Kidney tubule cell (primary cell): Measurements from ENCODE around the gene EPHB2.
A peak's percentile ranks its signal among the peaks of the same experiment; 100 is the strongest.

ENCODE experiments used
- DNase-seq: peaks from one replicate; pipeline ENCODE4 v3.0.0-alpha.2; 2018; ENCODE audit warnings: low spot score

Gene EPHB2

GRCh38 chr1:22751124-22751531, 40.5 kb downstream of the EPHB2 start:
- peak; percentile 35 for DNase-seq

DNA sequence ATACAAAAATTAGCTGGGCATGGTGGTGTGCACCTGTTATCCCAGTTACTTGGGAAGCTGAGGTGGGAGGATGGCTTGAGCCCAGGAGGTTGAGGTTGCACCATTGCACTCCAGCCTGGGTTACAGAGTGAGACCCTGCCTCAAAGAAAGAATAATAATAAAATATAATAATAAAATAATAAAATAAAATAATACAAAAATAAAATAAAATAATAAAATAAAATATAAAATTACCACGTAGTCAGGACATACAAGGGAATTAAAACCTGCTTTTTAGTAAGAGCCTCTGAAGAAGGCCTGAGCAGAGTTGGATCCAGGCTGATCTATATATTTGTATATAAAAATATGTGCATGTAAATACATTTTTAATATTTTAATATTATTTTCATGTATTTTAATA, 41.7 kb downstream of the EPHB2 start:
- DNase-seq: no peak

DNA sequence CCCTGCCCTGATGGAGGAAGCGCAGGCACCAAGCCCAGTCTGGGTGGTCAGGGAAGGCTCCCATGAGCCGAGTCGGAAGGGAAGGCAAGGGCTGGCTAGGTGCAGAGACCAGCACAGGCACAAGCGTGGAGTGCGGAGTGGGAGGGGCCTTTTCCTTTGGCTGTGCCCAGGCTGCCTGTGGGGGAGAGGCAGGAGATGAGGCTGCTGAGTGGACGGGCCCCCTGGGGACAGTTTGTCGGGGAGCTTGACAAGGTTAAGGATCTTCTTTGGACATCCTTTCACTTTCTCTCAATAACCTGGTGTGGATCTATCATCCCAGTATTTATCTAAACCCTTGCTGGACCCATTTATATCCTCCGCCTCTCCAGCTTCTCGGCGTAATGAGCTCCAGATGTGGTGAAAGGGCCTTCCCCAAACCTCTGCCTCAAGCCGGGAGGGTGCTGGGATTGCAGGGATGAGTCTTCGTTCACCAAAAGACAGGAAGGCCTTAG, 42.9 kb downstream of the EPHB2 start:
- no peak for DNase-seq

- no peak for DNase-seq
Observed at GRCh38 chr1:22754106-22754768, 43.6 kb downstream of the EPHB2 start.

- no peak for DNase-seq
Observed at GRCh38 chr1:22754824-22755223, 44.2 kb downstream of the EPHB2 start.

DNA sequence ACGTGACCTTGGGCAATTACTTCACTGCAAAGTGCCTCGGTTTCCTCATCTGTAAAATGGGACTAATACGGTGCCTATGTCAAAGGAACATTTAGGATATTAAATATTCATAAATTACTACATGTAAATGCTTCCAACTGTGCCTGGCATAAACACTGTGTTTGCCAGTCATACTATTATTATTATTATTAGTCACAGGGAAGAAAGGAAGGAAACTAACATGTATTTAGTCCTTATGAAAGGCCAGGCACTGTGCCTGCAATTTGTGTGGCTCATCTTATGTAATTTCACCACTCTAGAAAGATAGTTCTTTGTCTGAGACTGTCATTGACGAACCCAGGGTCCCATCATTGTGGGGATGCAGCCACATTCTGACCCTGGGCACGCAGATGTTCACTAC, 45.0 kb downstream of the EPHB2 start:
- DNase-seq: no peak

DNA sequence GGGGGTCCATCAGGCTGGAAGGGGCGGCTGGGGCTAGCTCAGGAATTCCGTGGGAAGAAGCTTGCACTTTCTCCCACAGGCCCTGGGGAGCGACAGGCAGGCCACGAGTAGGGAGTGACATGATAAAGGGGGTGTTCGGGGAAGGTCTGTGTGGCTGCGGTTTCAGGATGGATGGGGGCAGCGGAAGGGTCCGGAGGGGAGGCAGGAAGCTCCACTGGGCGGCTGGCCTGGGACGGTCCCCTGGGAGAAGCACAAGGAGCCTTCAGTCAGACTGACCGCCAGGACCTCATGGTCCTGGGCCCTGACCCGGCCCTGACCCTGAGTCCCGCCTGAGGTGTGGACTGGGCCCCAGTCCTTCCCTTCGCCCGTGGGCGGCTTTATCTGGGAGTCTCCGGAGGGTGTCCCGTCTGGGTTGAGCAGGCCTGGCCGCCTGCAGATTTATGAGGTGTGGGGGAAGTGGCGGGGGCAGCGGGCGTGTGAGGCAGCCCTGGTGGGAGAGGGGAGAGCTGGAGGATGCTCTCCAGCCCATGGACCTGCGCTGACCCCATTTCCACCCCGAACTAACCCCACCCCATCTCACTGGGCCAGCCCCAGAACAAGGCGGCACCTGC, 45.6 kb downstream of the EPHB2 start:
- no peak for DNase-seq

DNA sequence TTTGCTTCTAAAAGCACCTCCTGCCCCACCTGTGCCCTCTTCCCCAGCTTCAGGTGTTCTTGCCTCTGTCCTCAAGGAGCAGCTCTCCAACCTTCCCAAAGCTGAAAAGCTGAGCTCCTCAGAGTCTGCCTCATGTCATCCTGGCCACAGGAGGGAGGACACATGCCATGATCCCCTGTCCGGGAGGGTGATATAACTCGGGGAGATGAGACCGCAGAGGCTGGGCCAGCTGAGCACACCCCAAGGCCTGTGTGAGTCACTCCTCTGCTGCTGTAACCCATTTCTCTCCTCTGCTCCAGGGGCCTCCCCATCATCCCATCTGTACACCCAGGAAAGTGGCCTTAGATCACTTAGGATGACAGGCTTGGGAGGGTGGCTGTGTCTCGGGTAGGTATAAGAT, 49.8 kb downstream of the EPHB2 start:
- DNase-seq: no peak

DNA sequence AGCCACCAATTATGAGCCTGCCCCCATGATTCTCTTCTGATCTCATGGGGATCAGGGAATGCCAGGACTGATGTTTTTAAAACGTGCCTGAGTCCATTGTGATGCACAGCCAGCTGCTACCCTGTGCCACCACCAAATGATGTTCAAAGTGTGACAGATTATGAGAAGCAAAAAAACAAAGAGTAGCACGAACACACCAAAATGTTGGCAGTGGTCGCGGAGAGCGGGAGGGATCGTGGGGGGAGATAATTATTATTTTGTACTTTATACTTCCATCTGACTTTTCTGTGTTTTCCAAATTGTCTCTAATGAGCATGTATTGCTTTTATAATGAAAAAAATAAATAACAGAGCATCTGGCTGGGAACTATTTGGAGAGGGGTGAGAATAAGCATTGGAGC, 50.5 kb downstream of the EPHB2 start:
- DNase-seq: no peak

DNA sequence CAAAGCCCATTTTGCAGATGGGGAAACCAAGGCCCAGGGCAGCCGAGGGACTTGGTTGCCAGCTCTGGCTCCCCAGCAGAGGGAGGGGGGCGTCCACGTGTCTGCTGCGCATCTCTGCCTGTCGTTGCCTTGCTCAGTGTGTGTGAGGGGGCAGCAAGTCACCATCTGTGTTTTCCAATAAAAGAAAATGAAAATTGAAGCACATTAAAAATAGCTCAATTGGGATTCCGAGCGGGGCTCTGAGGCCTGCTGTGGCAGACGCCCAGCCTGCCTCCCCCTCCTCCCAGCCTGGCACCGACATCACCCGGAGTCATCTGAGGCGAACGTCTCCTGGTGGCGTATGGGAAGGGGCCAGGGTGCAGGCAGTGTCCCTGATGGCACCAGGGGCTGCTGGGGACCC, 51.2 kb downstream of the EPHB2 start:
- no peak for DNase-seq

DNA sequence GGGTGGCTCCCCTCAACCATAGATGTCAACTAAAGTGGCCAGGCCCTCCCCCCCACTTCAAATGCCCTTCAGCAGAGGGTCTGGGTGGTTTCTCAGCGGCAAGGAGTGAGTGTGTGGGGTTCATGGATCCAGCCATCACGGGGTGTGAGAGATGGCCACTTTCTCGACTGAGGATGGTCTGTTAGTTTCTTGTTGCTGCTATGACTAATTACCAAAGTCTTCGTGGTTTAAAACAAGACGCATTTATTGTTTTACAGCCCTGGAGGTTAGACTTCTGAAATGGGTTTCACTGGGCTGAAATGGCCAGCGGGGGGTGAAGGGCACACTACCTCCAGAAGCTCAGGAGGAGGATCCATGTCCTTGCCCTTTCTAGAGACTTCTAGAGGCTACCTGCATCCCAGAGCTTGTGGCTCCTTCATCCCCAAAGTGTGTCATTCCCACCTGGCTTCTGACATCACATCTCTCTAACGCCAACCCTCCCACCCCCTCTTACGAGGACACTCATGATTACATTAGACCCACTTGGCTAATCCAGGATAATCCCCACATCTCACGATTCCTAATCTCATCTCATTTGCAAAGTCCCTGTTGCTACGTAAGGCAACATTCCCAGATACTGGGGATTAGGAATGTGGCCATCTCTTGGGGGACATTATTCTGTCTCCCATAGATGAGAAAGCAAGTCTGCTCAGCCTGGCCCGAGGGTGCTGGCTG, 53.0 kb downstream of the EPHB2 start:
- DNase-seq: peak; percentile 29

DNA sequence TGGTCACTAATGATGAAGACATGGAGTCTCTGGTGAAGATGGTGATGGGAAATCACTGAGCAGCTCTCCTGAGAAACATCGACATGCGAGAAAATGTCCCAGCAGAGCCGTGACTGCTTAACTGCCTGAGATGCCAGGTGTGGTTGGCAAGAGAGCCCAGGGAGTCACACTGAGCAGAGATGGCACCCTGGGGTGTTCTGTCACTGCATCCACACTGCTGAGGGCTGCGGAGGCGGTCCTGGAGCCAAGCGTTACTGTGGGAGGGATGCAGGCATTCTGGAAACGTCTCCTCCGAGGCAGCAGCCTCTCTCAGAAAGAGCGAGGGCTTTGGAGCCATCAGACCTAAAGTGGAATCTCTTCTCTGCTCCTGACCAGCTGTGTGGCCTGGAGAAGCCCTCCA, 57.2 kb downstream of the EPHB2 start:
- DNase-seq: no peak

- no peak for DNase-seq
Observed at GRCh38 chr1:22769932-22770331, 59.3 kb downstream of the EPHB2 start.

- no peak for DNase-seq
Observed at GRCh38 chr1:22772014-22772413, 61.4 kb downstream of the EPHB2 start.

GRCh38 chr1:22773981-22774832, 63.6 kb downstream of the EPHB2 start:
- DNase-seq: no peak

GRCh38 chr1:22774833-22775182, 64.2 kb downstream of the EPHB2 start:
- no peak for DNase-seq

GRCh38 chr1:22775478-22775877, 64.8 kb downstream of the EPHB2 start:
- DNase-seq: no peak

GRCh38 chr1:22776035-22776613, 65.5 kb downstream of the EPHB2 start:
- peak; percentile 21 for DNase-seq

GRCh38 chr1:22777388-22778057, 66.9 kb downstream of the EPHB2 start:
- no peak for DNase-seq

GRCh38 chr1:22778408-22778807, 67.8 kb downstream of the EPHB2 start:
- no peak for DNase-seq

DNA sequence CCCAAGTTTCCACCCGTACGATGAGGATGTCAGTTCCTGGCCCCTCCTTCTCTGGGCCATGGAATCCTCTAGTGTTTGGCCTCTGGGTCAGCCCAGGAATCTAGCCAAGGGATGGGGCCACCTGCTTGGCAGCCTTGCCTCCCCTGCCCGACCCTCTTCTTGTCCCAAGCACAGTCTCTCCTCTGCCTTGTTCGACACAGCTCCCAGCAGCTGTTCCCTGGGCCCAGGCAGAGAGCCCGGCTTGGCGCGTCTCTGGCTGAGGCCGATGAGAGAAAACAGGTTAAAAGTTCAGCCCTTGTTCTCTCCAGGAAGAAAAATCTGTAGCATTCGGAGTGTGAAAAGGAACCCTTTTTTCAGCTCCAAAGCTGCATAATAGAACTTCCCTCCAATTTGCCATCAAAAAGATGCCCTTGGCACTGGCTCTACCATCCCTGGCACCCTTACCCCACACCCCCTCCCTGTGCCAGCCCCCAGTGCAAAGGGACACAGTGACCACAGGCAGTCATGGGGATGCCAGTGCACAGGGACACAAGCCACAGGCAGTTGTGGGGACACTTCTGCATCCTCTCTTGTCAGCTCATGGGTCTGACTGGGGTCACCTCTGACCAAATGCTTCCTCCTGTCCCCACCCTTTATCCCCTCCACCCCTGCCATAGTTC, 68.4 kb downstream of the EPHB2 start:
- no peak for DNase-seq
